ENCODE measurements around the gene SMYD1. TPM values are rescaled to one million over a fixed set of nuclear protein-coding genes. Genes with fewer than 3 reads are reported as not detected.

Gene SMYD1
- total RNA-seq, 1 experiment from 2014 or later = not detected

GRCh38 chr2:88061295-88061694, 6.3 kb upstream of the SMYD1 start:
- H3K4me1 ChIP-seq (ENCODE audit: control insufficient read depth, insufficient read depth, low read length) = no peaks in the 10 kb centered on the region
- no peaks in the 10 kb centered on the region for H3K27me3 ChIP-seq (ENCODE audit: control insufficient read depth, insufficient read depth, low read length)
- no peaks in the 10 kb centered on the region for H3K9me3 ChIP-seq (ENCODE audit: control insufficient read depth, insufficient read depth, low read depth, low read length)
- H3K27ac ChIP-seq (ENCODE audit: low read length) = no peak overlapping the region
- in situ Hi-C loops (cut with HindIII; ENCODE audit: low pct_unique_long_range_greater_than_20kb, low sequenced_read_pairs) (no loop called here), intact Hi-C loops (cut with micrococcal nuclease; ENCODE audit: unreplicated experiment) (no loop called here)
- ChIA-PET CTCF (interaction anchor here (0.8 to 2.4 kb wide), 3 partner anchors 94 to 393 kb away, joined by 4 to 43 read pairs (median 5); no protein-coding TSS in a partner anchor), POLR2A (no interaction called here)
- no peaks in the 10 kb centered on the region for H3K36me3 ChIP-seq (ENCODE audit: control insufficient read depth, insufficient read depth, low read length)
- TF ChIP-seq TCF7L2 (IDR thresholded peaks at IDR 0.05; ENCODE audit: low read depth, low read length) = no peak
- no peak for TF ChIP-seq SIN3A (IDR thresholded peaks at IDR 0.05; ENCODE audit: borderline replicate concordance, insufficient read depth, low read depth, low read length)
- no peak for TF ChIP-seq POLR2AphosphoS5 (IDR thresholded peaks at IDR 0.05; ENCODE audit: low read depth, low read length)
- TF ChIP-seq, protein P1, sequence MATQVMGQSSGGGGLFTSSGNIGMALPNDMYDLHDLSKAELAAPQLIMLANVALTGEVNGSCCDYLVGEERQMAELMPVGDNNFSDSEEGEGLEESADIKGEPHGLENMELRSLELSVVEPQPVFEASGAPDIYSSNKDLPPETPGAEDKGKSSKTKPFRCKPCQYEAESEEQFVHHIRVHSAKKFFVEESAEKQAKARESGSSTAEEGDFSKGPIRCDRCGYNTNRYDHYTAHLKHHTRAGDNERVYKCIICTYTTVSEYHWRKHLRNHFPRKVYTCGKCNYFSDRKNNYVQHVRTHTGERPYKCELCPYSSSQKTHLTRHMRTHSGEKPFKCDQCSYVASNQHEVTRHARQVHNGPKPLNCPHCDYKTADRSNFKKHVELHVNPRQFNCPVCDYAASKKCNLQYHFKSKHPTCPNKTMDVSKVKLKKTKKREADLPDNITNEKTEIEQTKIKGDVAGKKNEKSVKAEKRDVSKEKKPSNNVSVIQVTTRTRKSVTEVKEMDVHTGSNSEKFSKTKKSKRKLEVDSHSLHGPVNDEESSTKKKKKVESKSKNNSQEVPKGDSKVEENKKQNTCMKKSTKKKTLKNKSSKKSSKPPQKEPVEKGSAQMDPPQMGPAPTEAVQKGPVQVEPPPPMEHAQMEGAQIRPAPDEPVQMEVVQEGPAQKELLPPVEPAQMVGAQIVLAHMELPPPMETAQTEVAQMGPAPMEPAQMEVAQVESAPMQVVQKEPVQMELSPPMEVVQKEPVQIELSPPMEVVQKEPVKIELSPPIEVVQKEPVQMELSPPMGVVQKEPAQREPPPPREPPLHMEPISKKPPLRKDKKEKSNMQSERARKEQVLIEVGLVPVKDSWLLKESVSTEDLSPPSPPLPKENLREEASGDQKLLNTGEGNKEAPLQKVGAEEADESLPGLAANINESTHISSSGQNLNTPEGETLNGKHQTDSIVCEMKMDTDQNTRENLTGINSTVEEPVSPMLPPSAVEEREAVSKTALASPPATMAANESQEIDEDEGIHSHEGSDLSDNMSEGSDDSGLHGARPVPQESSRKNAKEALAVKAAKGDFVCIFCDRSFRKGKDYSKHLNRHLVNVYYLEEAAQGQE (IDR thresholded peaks at IDR 0.05; ENCODE audit: insufficient read depth in 1 of 2, low read depth in 2 of 2, low read length in 1 of 2) = no peak
- TF ChIP-seq, protein P2, sequence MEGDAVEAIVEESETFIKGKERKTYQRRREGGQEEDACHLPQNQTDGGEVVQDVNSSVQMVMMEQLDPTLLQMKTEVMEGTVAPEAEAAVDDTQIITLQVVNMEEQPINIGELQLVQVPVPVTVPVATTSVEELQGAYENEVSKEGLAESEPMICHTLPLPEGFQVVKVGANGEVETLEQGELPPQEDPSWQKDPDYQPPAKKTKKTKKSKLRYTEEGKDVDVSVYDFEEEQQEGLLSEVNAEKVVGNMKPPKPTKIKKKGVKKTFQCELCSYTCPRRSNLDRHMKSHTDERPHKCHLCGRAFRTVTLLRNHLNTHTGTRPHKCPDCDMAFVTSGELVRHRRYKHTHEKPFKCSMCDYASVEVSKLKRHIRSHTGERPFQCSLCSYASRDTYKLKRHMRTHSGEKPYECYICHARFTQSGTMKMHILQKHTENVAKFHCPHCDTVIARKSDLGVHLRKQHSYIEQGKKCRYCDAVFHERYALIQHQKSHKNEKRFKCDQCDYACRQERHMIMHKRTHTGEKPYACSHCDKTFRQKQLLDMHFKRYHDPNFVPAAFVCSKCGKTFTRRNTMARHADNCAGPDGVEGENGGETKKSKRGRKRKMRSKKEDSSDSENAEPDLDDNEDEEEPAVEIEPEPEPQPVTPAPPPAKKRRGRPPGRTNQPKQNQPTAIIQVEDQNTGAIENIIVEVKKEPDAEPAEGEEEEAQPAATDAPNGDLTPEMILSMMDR (IDR thresholded peaks at IDR 0.05) = no peak
- DNase-seq (ENCODE audit: low read depth, low spot score) (no peak), ATAC-seq (no peak)
- H3K4me3 ChIP-seq (ENCODE audit: low read depth in 2 of 2, low read length in 2 of 2) = no peak overlapping the region
- no TSS peak for BruUV-seq (replicated peaks)

- CTCF ChIA-PET = no interaction called here
- H3K27ac ChIP-seq (ENCODE audit: low read length) = no peak overlapping the region
- in situ Hi-C loops (cut with HindIII; ENCODE audit: low pct_unique_long_range_greater_than_20kb, low sequenced_read_pairs) = no loop called here
Observed at GRCh38 chr2:88066543-88066942, 1.1 kb upstream of the SMYD1 start.

More at GRCh38 chr2:88066543-88066942, 1.1 kb upstream of the SMYD1 start:
- no peak for ATAC-seq
- no peaks in the 10 kb centered on the region for H3K9me3 ChIP-seq (ENCODE audit: control insufficient read depth, insufficient read depth, low read depth, low read length)
- TF ChIP-seq TCF7L2 (IDR thresholded peaks at IDR 0.05; ENCODE audit: low read depth, low read length) (no peak), SIN3A (IDR thresholded peaks at IDR 0.05; ENCODE audit: borderline replicate concordance, insufficient read depth, low read depth, low read length) (no peak), POLR2AphosphoS5 (IDR thresholded peaks at IDR 0.05; ENCODE audit: low read depth, low read length) (no peak)
- TF ChIP-seq, protein P1 (IDR thresholded peaks at IDR 0.05; ENCODE audit: insufficient read depth in 1 of 2, low read depth in 2 of 2, low read length in 1 of 2) = no peak
- TF ChIP-seq, protein P2 (IDR thresholded peaks at IDR 0.05) = no peak
- POLR2A ChIA-PET = no interaction called here
- H3K27me3 ChIP-seq (ENCODE audit: control insufficient read depth, insufficient read depth, low read length) = 0 out of 2 replicates have a peak, but pooled peaks cover 2% of the 10 kb centered on the region
- H3K4me3 ChIP-seq (ENCODE audit: low read depth in 2 of 2, low read length in 2 of 2) = no peak overlapping the region
- DNase-seq (ENCODE audit: low read depth, low spot score) = no peak
- no TSS peak for BruUV-seq (replicated peaks)
- H3K4me1 ChIP-seq (ENCODE audit: control insufficient read depth, insufficient read depth, low read length) = no peaks in the 10 kb centered on the region
- intact Hi-C loops (cut with micrococcal nuclease; ENCODE audit: unreplicated experiment) = no loop called here
- H3K36me3 ChIP-seq (ENCODE audit: control insufficient read depth, insufficient read depth, low read length) = no peaks in the 10 kb centered on the region

Measured in Panc1 (cell line).